GM18498 (cell line): Measurements from ENCODE around the gene ABCB9.
A peak's percentile ranks its signal among the peaks of the same experiment; 100 is the strongest.

Experiments used
- ATAC-seq: cut with Tn5 transposase; IDR thresholded peaks from one replicate; pipeline ENCODE4 v1.9.1; 2021; ENCODE audit warnings: mild to moderate bottlenecking, moderate library complexity; ENCODE audit not compliant: unreplicated experiment

Gene ABCB9

GRCh38 chr12:122982963-122983788, 16.9 kb upstream of the ABCB9 start:
- no peak for ATAC-seq

GRCh38 chr12:122982477-122982815, 16.2 kb upstream of the ABCB9 start:
- no peak for ATAC-seq

GRCh38 chr12:122981587-122982476, 15.6 kb upstream of the ABCB9 start:
- ATAC-seq: no peak

- peak; percentile 28 for ATAC-seq
Observed at GRCh38 chr12:122981036-122981471, 14.8 kb upstream of the ABCB9 start.

- ATAC-seq: peak; percentile 71
Observed at GRCh38 chr12:122980183-122981035, 14.1 kb upstream of the ABCB9 start, which contains the start of gene ARL6IP4. TSS of gene ARL6IP4 (plus strand) at chr12:122980681. CDS start at chr12:122981140, 459 bp downstream.

GRCh38 chr12:122979908-122980182, 13.6 kb upstream of the ABCB9 start:
- no peak for ATAC-seq

GRCh38 chr12:122979001-122979907, 13.0 kb upstream of the ABCB9 start:
- no peak for ATAC-seq

GRCh38 chr12:122978507-122978955, 12.3 kb upstream of the ABCB9 start:
- no peak for ATAC-seq

GRCh38 chr12:122977655-122978392, 11.6 kb upstream of the ABCB9 start:
- no peak for ATAC-seq

GRCh38 chr12:122977153-122977552, 10.9 kb upstream of the ABCB9 start:
- ATAC-seq: no peak

GRCh38 chr12:122976648-122976975, 10.3 kb upstream of the ABCB9 start:
- ATAC-seq: no peak

GRCh38 chr12:122975790-122976647, 9.8 kb upstream of the ABCB9 start:
- ATAC-seq: no peak

- peak; percentile 79 for ATAC-seq
Observed at GRCh38 chr12:122974892-122975789, 8.9 kb upstream of the ABCB9 start, which contains the start of gene OGFOD2. TSS of gene OGFOD2 (plus strand) at chr12:122975244. CDS start at chr12:122975252, 8 bp downstream.

- ATAC-seq: peak; percentile 81
Observed at GRCh38 chr12:122974274-122974891, 8.1 kb upstream of the ABCB9 start.

GRCh38 chr12:122969676-122970075, 3.4 kb upstream of the ABCB9 start:
- no peak for ATAC-seq

- ATAC-seq: no peak
Observed at GRCh38 chr12:122968104-122968503, 1.8 kb upstream of the ABCB9 start.
